Smooth muscle cell (in vitro differentiated cells): ENCODE data around the gene SOX12. TPM values are rescaled to one million over a fixed set of nuclear protein-coding genes. Genes with fewer than 3 reads are reported as not detected.
"Not testable (repeated sequence)": the region's sequence is repeated elsewhere in the genome, so short reads cannot be mapped to it uniquely, and the experiment has no call there.

ENCODE experiments used
- DNase-seq: peaks from one replicate; lab custom pipeline; 2025; ENCODE audit not compliant: unreplicated experiment; lab: John Stamatoyannopoulos, UW
- H2AFZ ChIP-seq: fragments of 200-600 bp; sonication (generic); 2 replicates; pipeline ENCODE4 v1.6.0; 2016; ENCODE audit warnings: antibody characterized with exemption, low read depth, mild to moderate bottlenecking
- H3F3A ChIP-seq: fragments of 200-600 bp; sonication (generic); 2 replicates; pipeline ENCODE4 v1.6.0; 2017; ENCODE audit warnings: antibody characterized with exemption, low read depth
- H3K27ac ChIP-seq: fragments of 200-600 bp; sonication (generic); 2 replicates; pipeline ENCODE4 v1.5.1; 2016; ENCODE audit warnings: low read depth, mild to moderate bottlenecking
- H3K27me3 ChIP-seq: fragments of 200-600 bp; sonication (generic); 2 replicates; pipeline ENCODE4 v1.6.1; 2016; ENCODE audit warnings: low read depth, mild to moderate bottlenecking
- H3K36me3 ChIP-seq: fragments of 200-600 bp; sonication (generic); 2 replicates; pipeline ENCODE4 v1.5.1; 2016; ENCODE audit warnings: low read depth
- H3K4me1 ChIP-seq: fragments of 200-600 bp; sonication (generic); 2 replicates; pipeline ENCODE4 v1.5.1; 2016; ENCODE audit warnings: low read depth
- H3K4me2 ChIP-seq: fragments of 200-600 bp; sonication (generic); 2 replicates; pipeline ENCODE4 v1.6.0; 2016; ENCODE audit warnings: mild to moderate bottlenecking
- H3K4me3 ChIP-seq: fragments of 200-600 bp; sonication (generic); 2 replicates; pipeline ENCODE4 v1.5.1; 2016; ENCODE audit warnings: mild to moderate bottlenecking
- H3K79me2 ChIP-seq: fragments of 200-600 bp; sonication (generic); 2 replicates; pipeline ENCODE4 v1.6.0; 2016; ENCODE audit warnings: low read depth, mild to moderate bottlenecking
- H3K9ac ChIP-seq: fragments of 200-600 bp; sonication (generic); 2 replicates; pipeline ENCODE4 v1.6.0; 2016; ENCODE audit warnings: low read depth
- H3K9me3 ChIP-seq: fragments of 200-600 bp; sonication (generic); replicated peaks from 2 replicates; pipeline ENCODE4 v1.5.1; 2016; ENCODE audit warnings: low read depth
- H4K20me1 ChIP-seq: fragments of 200-600 bp; sonication (generic); 2 replicates; pipeline ENCODE4 v1.6.0; 2016; ENCODE audit warnings: low read depth
- WGBS: methylation state at CpG from one replicate; pipeline ENCODE4 v1.1.7; 2016; ENCODE audit warnings: low lambda C conversion rate; 5-methylcytosine and 5-hydroxymethylcytosine counted together
- polyA plus RNA-seq: library from polyadenylated mRNA; unstranded; fragments of >200 nt; fragmentation: Nextera tagmentation; extraction: Ambion mirVana; gene quantifications from 2 replicates; pipeline ENCODE4 v1.2.1, GENCODE V29; 2016
- total RNA-seq: library from RNA; depleted of rRNA; stranded (reverse); fragments of >200 nt; gene quantifications from 2 replicates; pipeline ENCODE4 v1.2.3, GENCODE V29; 2014
- TF ChIP-seq, protein P1 (sequence below): fragments of 200-600 bp; sonication (generic); IDR thresholded peaks from 2 replicates; pipeline ENCODE4 v1.5.1; 2017; ENCODE audit warnings: borderline replicate concordance, mild to moderate bottlenecking, antibody characterized with exemption; ENCODE audit not compliant: insufficient read depth, poor library complexity, severe bottlenecking

SOX12 gene
- total and polyA plus RNA-seq, 2 experiments from 2014 or later, result 7.1 to 17.7 TPM

- WGBS, result 59% methylated on average over 2 of the region's 2 CpGs
- peaks cover 12% of the 10 kb centered on the region for H3F3A ChIP-seq
- no peak overlapping the region for H3K4me2 ChIP-seq
- no peak overlapping the region for H3K9ac ChIP-seq
- no peaks in the 10 kb centered on the region for H3K79me2 ChIP-seq
- TF ChIP-seq, protein P1, sequence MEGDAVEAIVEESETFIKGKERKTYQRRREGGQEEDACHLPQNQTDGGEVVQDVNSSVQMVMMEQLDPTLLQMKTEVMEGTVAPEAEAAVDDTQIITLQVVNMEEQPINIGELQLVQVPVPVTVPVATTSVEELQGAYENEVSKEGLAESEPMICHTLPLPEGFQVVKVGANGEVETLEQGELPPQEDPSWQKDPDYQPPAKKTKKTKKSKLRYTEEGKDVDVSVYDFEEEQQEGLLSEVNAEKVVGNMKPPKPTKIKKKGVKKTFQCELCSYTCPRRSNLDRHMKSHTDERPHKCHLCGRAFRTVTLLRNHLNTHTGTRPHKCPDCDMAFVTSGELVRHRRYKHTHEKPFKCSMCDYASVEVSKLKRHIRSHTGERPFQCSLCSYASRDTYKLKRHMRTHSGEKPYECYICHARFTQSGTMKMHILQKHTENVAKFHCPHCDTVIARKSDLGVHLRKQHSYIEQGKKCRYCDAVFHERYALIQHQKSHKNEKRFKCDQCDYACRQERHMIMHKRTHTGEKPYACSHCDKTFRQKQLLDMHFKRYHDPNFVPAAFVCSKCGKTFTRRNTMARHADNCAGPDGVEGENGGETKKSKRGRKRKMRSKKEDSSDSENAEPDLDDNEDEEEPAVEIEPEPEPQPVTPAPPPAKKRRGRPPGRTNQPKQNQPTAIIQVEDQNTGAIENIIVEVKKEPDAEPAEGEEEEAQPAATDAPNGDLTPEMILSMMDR, result no peak
- no peaks in the 10 kb centered on the region for H3K36me3 ChIP-seq
- H4K20me1 ChIP-seq, result no peaks in the 10 kb centered on the region
- DNase-seq, result no peak
- H3K27me3 ChIP-seq, result no peaks in the 10 kb centered on the region
- no peak overlapping the region for H3K27ac ChIP-seq
- H3K4me3 ChIP-seq, result no peak overlapping the region
- no peaks in the 10 kb centered on the region for H3K4me1 ChIP-seq
- no peaks in the 10 kb centered on the region for H3K9me3 ChIP-seq
- no peak overlapping the region for H2AFZ ChIP-seq
These were observed 50.7 kb downstream of the SOX12 start for GRCh38 chr20:376089-376488.

GRCh38 chr20:376750-377149, 51.4 kb downstream of the SOX12 start:
- TF ChIP-seq, protein P1, result no peak
- Histone ChIP-seq H3K27ac (no peak overlapping the region), H3K27me3 (no peaks in the 10 kb centered on the region), H3K4me3 (no peak overlapping the region), H3K9ac (no peak overlapping the region), H3K4me1 (no peaks in the 10 kb centered on the region), H3K9me3 (no peaks in the 10 kb centered on the region), H3K36me3 (no peaks in the 10 kb centered on the region), H3K4me2 (no peak overlapping the region), H3K79me2 (no peaks in the 10 kb centered on the region), H3F3A (peaks cover 12% of the 10 kb centered on the region), H2AFZ (no peak overlapping the region), H4K20me1 (no peaks in the 10 kb centered on the region)
- DNase-seq, result no peak
- WGBS, result 36% methylated on average over 2 of the region's 2 CpGs

GRCh38 chr20:377578-377977, 52.2 kb downstream of the SOX12 start:
- not testable (repeated sequence) for DNase-seq, H3K9ac ChIP-seq, H3K36me3 ChIP-seq, H3K4me3 ChIP-seq, H2AFZ ChIP-seq, H3K4me1 ChIP-seq, H3K4me2 ChIP-seq, H3K9me3 ChIP-seq, H3K79me2 ChIP-seq, H4K20me1 ChIP-seq, H3K27me3 ChIP-seq, H3K27ac ChIP-seq
- WGBS, result 94% methylated on average over 12 of the region's 12 CpGs
- peaks cover 18% of the 10 kb centered on the region for H3F3A ChIP-seq

- Histone ChIP-seq H3K27ac (no peak overlapping the region), H3K4me3 (no peak overlapping the region), H3F3A (peaks cover 20% of the 10 kb centered on the region), H3K27me3 (no peaks in the 10 kb centered on the region), H3K4me2 (no peak overlapping the region), H3K9ac (no peak overlapping the region), H3K4me1 (no peaks in the 10 kb centered on the region), H2AFZ (no peak overlapping the region), H3K9me3 (no peaks in the 10 kb centered on the region), H3K79me2 (peaks cover 7% of the 10 kb centered on the region), H4K20me1 (peaks cover 19% of the 10 kb centered on the region), H3K36me3 (no peaks in the 10 kb centered on the region)
- WGBS, result 85% methylated on average over 5 of the region's 5 CpGs
- DNase-seq, result no peak
- TF ChIP-seq, protein P1, result no peak
These were observed 53.6 kb downstream of the SOX12 start for GRCh38 chr20:378961-379336.

Other genes with a start within 250 kb of the SOX12 start
- gene DEFB125, start 237.9 kb upstream of the SOX12 start, total RNA-seq, result not detected in 2 replicates
- gene DEFB125, start 237.9 kb upstream of the SOX12 start, polyA plus RNA-seq, result not detected in 2 replicates
- not detected in 2 replicates for gene DEFB126, start 183.0 kb upstream of the SOX12 start, total RNA-seq
- gene DEFB126, start 183.0 kb upstream of the SOX12 start, polyA plus RNA-seq, result not detected in 2 replicates
- gene DEFB127, start 168.1 kb upstream of the SOX12 start, total RNA-seq, result not detected in 2 replicates
- gene DEFB127, start 168.1 kb upstream of the SOX12 start, polyA plus RNA-seq, result not detected in 2 replicates
- gene DEFB128, start 135.8 kb upstream of the SOX12 start, total RNA-seq, result not detected in 2 replicates
- gene DEFB128, start 135.8 kb upstream of the SOX12 start, polyA plus RNA-seq, result not detected in 2 replicates
- not detected in 2 replicates for gene DEFB129, start 98.3 kb upstream of the SOX12 start, total RNA-seq
- not detected in 2 replicates for gene DEFB129, start 98.3 kb upstream of the SOX12 start, polyA plus RNA-seq
- not detected in 2 replicates for gene DEFB132, start 67.8 kb upstream of the SOX12 start, total RNA-seq
- gene DEFB132, start 67.8 kb upstream of the SOX12 start, polyA plus RNA-seq, result not detected in 2 replicates
- gene C20orf96, start 34.8 kb upstream of the SOX12 start, total RNA-seq, result 2.8 and 9.2 TPM in 2 replicates
- gene C20orf96, start 34.8 kb upstream of the SOX12 start, polyA plus RNA-seq, result 11.2 and 11.7 TPM in 2 replicates
- gene ZCCHC3, start 28.0 kb upstream of the SOX12 start, total RNA-seq, result 25.9 and 27.7 TPM in 2 replicates
- gene ZCCHC3, start 28.0 kb upstream of the SOX12 start, polyA plus RNA-seq, result 26.2 and 32.4 TPM in 2 replicates
- 31.5 and 50.1 TPM in 2 replicates for gene NRSN2, start 21.6 kb downstream of the SOX12 start, total RNA-seq
- gene NRSN2, start 21.6 kb downstream of the SOX12 start, polyA plus RNA-seq, result 99.1 and 107 TPM in 2 replicates
- 18.6 and 21.2 TPM in 2 replicates for gene TRIB3, start 55.2 kb downstream of the SOX12 start, total RNA-seq
- gene TRIB3, start 55.2 kb downstream of the SOX12 start, polyA plus RNA-seq, result 25.7 TPM in 2 replicates
- 43.0 and 49.2 TPM in 2 replicates for gene RBCK1, start 82.7 kb downstream of the SOX12 start, total RNA-seq
- 53.9 and 62.4 TPM in 2 replicates for gene RBCK1, start 82.7 kb downstream of the SOX12 start, polyA plus RNA-seq
- 37.9 and 41.9 TPM in 2 replicates for gene TBC1D20, start 137.0 kb downstream of the SOX12 start, total RNA-seq
- gene TBC1D20, start 137.0 kb downstream of the SOX12 start, polyA plus RNA-seq, result 41.6 and 45.7 TPM in 2 replicates
- 165 and 205 TPM in 2 replicates for gene CSNK2A1, start 218.2 kb downstream of the SOX12 start, total RNA-seq
- gene CSNK2A1, start 218.2 kb downstream of the SOX12 start, polyA plus RNA-seq, result 74.1 and 82.6 TPM in 2 replicates